Endothelial cell of umbilical vein (primary cell): ENCODE data around the gene ZDHHC20. TPM values are rescaled to one million over a fixed set of nuclear protein-coding genes. Genes with fewer than 3 reads are reported as not detected.

ENCODE experiments used
- BruUV-seq: library from RNA; stranded (reverse); fragments of 400-500 nt; replicated peaks from 2 replicates; lab custom pipeline; 2021; lab: Mats Ljungman, UMichigan
- CTCF ChIA-PET: fragments of 300-600, 350-600 bp; sonication (Branson Sonifier 250); formaldehyde crosslinking; loops from one replicate; lab custom pipeline; 2021; ENCODE audit warnings: antibody characterized with exemption, inconsistent platforms; lab: Charles Lee
- POLR2A ChIA-PET: fragments of 300-600, 350-600 bp; sonication (Branson Sonifier 250); formaldehyde crosslinking; loops from one replicate; lab custom pipeline; 2021; ENCODE audit warnings: antibody characterized with exemption, inconsistent platforms; lab: Charles Lee
- DNase-seq: peaks from one replicate; pipeline ENCODE4 v3.0.0-alpha.2; 2011; ENCODE audit warnings: low read depth, low spot score
- FAIRE-seq: peaks from 2 replicates; lab custom pipeline; 2011; peaks lifted over from hg19 to GRCh38; lab: Jason Lieb, UNC
- H2AFZ ChIP-seq: 2 replicates; pipeline ENCODE4 v1.6.0; 2012; ENCODE audit warnings: low read depth, low read length, control low read depth, inconsistent platforms
- H3K27ac ChIP-seq: 2 replicates; pipeline ENCODE4 v1.5.1; 2011; ENCODE audit warnings: low read depth, mild to moderate bottlenecking, control low read depth, low read length, moderate library complexity; ENCODE audit not compliant: insufficient read depth
- H3K27me3 ChIP-seq, 2 experiments: 2 replicates each; pipeline versions ENCODE4 v1.6.0 to v1.6.1; 2011; ENCODE audit warnings: low read length in 2 of 2, mixed read lengths in 1 of 2; ENCODE audit not compliant: control insufficient read depth in 2 of 2, insufficient read depth in 2 of 2
- H3K36me3 ChIP-seq, 2 experiments: 2 replicates in 1 of 2; 3 replicates in 1 of 2; pipeline ENCODE4 v1.5.1; 2011; ENCODE audit warnings: low read length in 2 of 2, mild to moderate bottlenecking in 1 of 2, moderate library complexity in 1 of 2; ENCODE audit not compliant: control insufficient read depth in 2 of 2, insufficient read depth in 2 of 2; ENCODE audit errors: extremely low read depth in 1 of 2
- H3K4me1 ChIP-seq: 3 replicates; pipeline ENCODE4 v1.5.1; 2011; ENCODE audit warnings: mild to moderate bottlenecking, low read length; ENCODE audit not compliant: control insufficient read depth, insufficient read depth; ENCODE audit errors: extremely low read depth
- H3K4me2 ChIP-seq: 2 replicates; pipeline ENCODE4 v1.6.1; 2011; ENCODE audit warnings: low read length, control low read depth, mixed read lengths; ENCODE audit not compliant: insufficient read depth
- H3K4me3 ChIP-seq, 3 experiments: fragments of 200-600 bp in 1 of 3; sonication (generic), shearing (Covaris generic) in 1 of 3; replicated peaks in 1 of 3; 2 replicates each; pipeline ENCODE4 v1.5.1; 2011 to 2016; ENCODE audit warnings: control low read depth in 3 of 3, low read length in 3 of 3, mild to moderate bottlenecking in 2 of 3, inconsistent platforms in 1 of 3, low read depth in 1 of 3, moderate library complexity in 1 of 3; ENCODE audit not compliant: insufficient read depth in 1 of 3
- H3K79me2 ChIP-seq: 2 replicates; pipeline ENCODE4 v1.6.0; 2012; ENCODE audit warnings: low read length, inconsistent platforms; ENCODE audit not compliant: control insufficient read depth, insufficient read depth
- H3K9ac ChIP-seq: replicated peaks from 2 replicates; pipeline ENCODE3; 2011; ENCODE audit warnings: low read length, control low read depth; ENCODE audit not compliant: insufficient read depth; ENCODE audit errors: extremely low read depth
- H3K9me1 ChIP-seq: replicated peaks from 3 replicates; pipeline ENCODE4 v1.6.0; 2011; ENCODE audit warnings: mild to moderate bottlenecking, low read length; ENCODE audit not compliant: control insufficient read depth, insufficient read depth; ENCODE audit errors: extremely low read depth
- H3K9me3 ChIP-seq: replicated peaks from 2 replicates; pipeline ENCODE4 v1.5.1; 2012; ENCODE audit warnings: low read length, inconsistent platforms; ENCODE audit not compliant: control insufficient read depth, insufficient read depth
- H4K20me1 ChIP-seq: replicated peaks from 2 replicates; pipeline ENCODE3; 2011; ENCODE audit warnings: mild to moderate bottlenecking, low read length; ENCODE audit not compliant: control insufficient read depth, insufficient read depth; ENCODE audit errors: extremely low read depth
- EZH2 ChIP-seq: IDR thresholded peaks from 2 replicates; pipeline ENCODE4 v1.6.1; 2012; ENCODE audit warnings: borderline replicate concordance, low read depth, mild to moderate bottlenecking, moderate library complexity, low read length, inconsistent platforms; ENCODE audit not compliant: severe bottlenecking
- FOS ChIP-seq: IDR thresholded peaks from 2 replicates; pipeline ENCODE4 v1.6.1; 2011; ENCODE audit warnings: mild to moderate bottlenecking, low read length, moderate library complexity, borderline replicate concordance; ENCODE audit not compliant: insufficient read depth
- GATA2 ChIP-seq: IDR thresholded peaks from 2 replicates; pipeline ENCODE4 v1.7.0; 2011; ENCODE audit warnings: low read depth, mild to moderate bottlenecking, moderate library complexity, mixed read lengths, low read length; ENCODE audit not compliant: insufficient read length, insufficient read depth
- JUN ChIP-seq: IDR thresholded peaks from 2 replicates; pipeline ENCODE4 v1.6.1; 2011; ENCODE audit warnings: borderline replicate concordance, low read depth; ENCODE audit not compliant: insufficient read length, insufficient read depth
- MYC ChIP-seq: IDR thresholded peaks from one replicate; pipeline ENCODE4 v1.6.1; 2011; ENCODE audit warnings: mild to moderate bottlenecking, low read depth, low read length
- POLR2A ChIP-seq: IDR thresholded peaks from 2 replicates; pipeline ENCODE4 v1.6.1; 2012; ENCODE audit warnings: low read depth, mild to moderate bottlenecking, control low read depth, low read length
- POLR2AphosphoS5 ChIP-seq: IDR thresholded peaks from 2 replicates; pipeline ENCODE4 v1.6.1; 2012; ENCODE audit warnings: low read depth, mild to moderate bottlenecking, control low read depth, low read length, moderate library complexity; ENCODE audit not compliant: insufficient read depth
- dilution Hi-C: fragments of 300-500 bp; cut with MboI; formaldehyde crosslinking; loops from one replicate; pipeline ENCODE4 v1.15.0; 2019; ENCODE audit warnings: low sequenced_read_pairs; ENCODE audit not compliant: extremely low pct_ligation_motif_present
- intact Hi-C: fragments of 100-400 bp; cut with micrococcal nuclease; formaldehyde crosslinking; loops from one replicate; pipeline ENCODE4 v1.10.0; 2022
- polyA plus RNA-seq, 4 experiments: library from polyadenylated mRNA; depleted of rRNA in 3 of 4; stranded (reverse) in 3 of 4; unstranded in 1 of 4; fragments of >200 nt; gene quantifications; 2 replicates each; pipeline versions ENCODE4 v1.2.1 to v1.2.3, GENCODE V29; 2011 to 2012; ENCODE audit warnings: missing spikeins in 1 of 4
- total RNA-seq: library from RNA; stranded (reverse); gene quantifications from 2 replicates; pipeline ENCODE4 v1.2.3, GENCODE V29; 2021
- TF ChIP-seq, protein P1 (sequence below), 2 donors: IDR thresholded peaks; 1 replicate in 1 of 2; 2 replicates in 1 of 2; pipeline ENCODE4 v1.5.1; 2011; ENCODE audit warnings: low read length in 2 of 2, mild to moderate bottlenecking in 2 of 2, moderate library complexity in 2 of 2, control low read depth in 1 of 2, inconsistent platforms in 1 of 2, low read depth in 1 of 2; ENCODE audit not compliant: insufficient read depth in 1 of 2; ENCODE audit errors: extremely low read depth in 1 of 2
- TF ChIP-seq, protein P2 (sequence below): IDR thresholded peaks from 2 replicates; pipeline ENCODE4 v1.6.1; 2011; ENCODE audit not compliant: insufficient read depth, insufficient read length

ZDHHC20 gene
- total and polyA plus RNA-seq, 2 donors (not counting 3 experiments of a cell fraction or from before 2014, with no cell fraction given), result 22.1 to 59.4 TPM

DNA sequence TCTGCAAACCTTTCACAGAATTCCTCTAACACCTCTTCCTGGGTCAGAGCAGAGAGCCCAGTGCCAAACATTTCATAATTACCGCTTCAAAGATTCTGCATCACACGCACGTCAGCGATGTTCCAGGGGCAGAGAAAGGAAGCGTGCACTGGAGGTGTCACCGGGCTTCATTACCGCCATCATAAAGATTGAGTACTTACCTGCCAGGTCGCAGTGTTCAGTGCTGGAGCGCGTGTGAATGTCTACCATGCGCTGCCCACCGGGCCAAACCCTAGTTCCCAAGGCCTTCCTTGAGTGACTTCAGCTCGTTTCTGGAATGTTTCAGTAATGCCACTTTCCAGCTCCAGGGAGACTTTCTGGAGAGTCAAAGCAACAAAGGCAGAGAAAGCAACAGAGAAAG, 104.4 kb downstream of the ZDHHC20 start:
- Histone ChIP-seq H3K79me2 (no peaks in the 10 kb centered on the region), H3K9ac (no peak overlapping the region), H4K20me1 (no peaks in the 10 kb centered on the region), H3K9me3 (no peaks in the 10 kb centered on the region), H3K27ac (no peak overlapping the region), H3K9me1 (no peaks in the 10 kb centered on the region), H3K4me1 (no peaks in the 10 kb centered on the region), H3K36me3 (no peaks in the 10 kb centered on the region), H2AFZ (no peak overlapping the region), H3K4me2 (no peak overlapping the region), H3K27me3 (no peaks in the 10 kb centered on the region), H3K4me3 (no peak overlapping the region)
- ChIA-PET CTCF (no interaction called here), POLR2A (no interaction called here)
- FAIRE-seq, result no peak
- intact Hi-C loops (no loop called here), dilution Hi-C loops (no loop called here)
- no peak for TF ChIP-seq FOS
- no peak for TF ChIP-seq MYC
- no peak for TF ChIP-seq POLR2A
- TF ChIP-seq, protein P1, sequence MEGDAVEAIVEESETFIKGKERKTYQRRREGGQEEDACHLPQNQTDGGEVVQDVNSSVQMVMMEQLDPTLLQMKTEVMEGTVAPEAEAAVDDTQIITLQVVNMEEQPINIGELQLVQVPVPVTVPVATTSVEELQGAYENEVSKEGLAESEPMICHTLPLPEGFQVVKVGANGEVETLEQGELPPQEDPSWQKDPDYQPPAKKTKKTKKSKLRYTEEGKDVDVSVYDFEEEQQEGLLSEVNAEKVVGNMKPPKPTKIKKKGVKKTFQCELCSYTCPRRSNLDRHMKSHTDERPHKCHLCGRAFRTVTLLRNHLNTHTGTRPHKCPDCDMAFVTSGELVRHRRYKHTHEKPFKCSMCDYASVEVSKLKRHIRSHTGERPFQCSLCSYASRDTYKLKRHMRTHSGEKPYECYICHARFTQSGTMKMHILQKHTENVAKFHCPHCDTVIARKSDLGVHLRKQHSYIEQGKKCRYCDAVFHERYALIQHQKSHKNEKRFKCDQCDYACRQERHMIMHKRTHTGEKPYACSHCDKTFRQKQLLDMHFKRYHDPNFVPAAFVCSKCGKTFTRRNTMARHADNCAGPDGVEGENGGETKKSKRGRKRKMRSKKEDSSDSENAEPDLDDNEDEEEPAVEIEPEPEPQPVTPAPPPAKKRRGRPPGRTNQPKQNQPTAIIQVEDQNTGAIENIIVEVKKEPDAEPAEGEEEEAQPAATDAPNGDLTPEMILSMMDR (IDR thresholded peaks at IDR 0.05; ENCODE audit: extremely low read depth in 1 of 2, insufficient read depth in 1 of 2, low read depth in 1 of 2, low read length in 2 of 2), result no peak
- no peak for TF ChIP-seq JUN
- TF ChIP-seq GATA2, result no peak
- TF ChIP-seq, protein P2, sequence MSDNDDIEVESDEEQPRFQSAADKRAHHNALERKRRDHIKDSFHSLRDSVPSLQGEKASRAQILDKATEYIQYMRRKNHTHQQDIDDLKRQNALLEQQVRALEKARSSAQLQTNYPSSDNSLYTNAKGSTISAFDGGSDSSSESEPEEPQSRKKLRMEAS, result no peak
- no peak for TF ChIP-seq POLR2AphosphoS5
- TF ChIP-seq EZH2, result no peak
- BruUV-seq, result no TSS peak
- no peak for DNase-seq
